Measurements from ENCODE around the gene TEX48. TPM values are rescaled to one million over a fixed set of nuclear protein-coding genes. Genes with fewer than 3 reads are reported as not detected.

TEX48 gene
- total and polyA plus RNA-seq, 7 experiments from 2014 or later = 0.85 TPM; not detected in 6

DNA sequence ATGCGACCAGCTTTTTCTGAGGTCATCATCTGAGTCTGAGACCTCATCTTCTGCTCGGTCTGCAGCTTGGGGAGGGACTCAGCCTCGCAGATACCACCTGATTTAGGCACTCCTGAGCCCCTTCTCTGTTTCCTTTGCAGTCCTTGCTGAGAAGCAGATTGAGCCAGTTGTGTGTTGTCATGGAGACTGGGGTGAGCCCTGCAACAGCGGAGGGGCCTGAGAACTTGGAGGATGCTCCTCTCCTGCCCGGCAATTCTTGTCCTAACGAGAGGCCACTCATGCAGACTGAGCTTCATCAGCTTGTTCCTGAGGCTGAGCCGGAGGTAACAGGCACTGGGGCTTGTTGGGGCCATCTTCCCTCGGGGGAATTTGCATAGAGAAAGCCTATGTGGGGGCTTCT, 43.6 kb downstream of the TEX48 start:
- H3K4me1 ChIP-seq (ENCODE audit: control insufficient read depth in 2 of 2, insufficient read depth in 2 of 2, low read length in 2 of 2) = no peaks in the 10 kb centered on the region
- no peaks in the 10 kb centered on the region for H3K9me3 ChIP-seq (ENCODE audit: control insufficient read depth in 2 of 3, low read length in 3 of 3)
- no peaks in the 10 kb centered on the region for H3K27me3 ChIP-seq (ENCODE audit: control insufficient read depth in 2 of 2, insufficient read depth in 2 of 2, low read length in 2 of 2)
- ChIA-PET CTCF (no interaction called here), POLR2A (interaction anchor here (1.2 to 1.6 kb wide), 2 partner anchors 46 to 51 kb away, joined by 3 read pairs; partner anchors contain the start of gene ATP6V1G1)
- H3K27ac ChIP-seq (ENCODE audit: low read depth, low read length) = no peak overlapping the region
- H3K9me3 Mint-ChIP-seq = peaks cover 0 to 2% (median 0%) of the 10 kb centered on the region in 11 donors
- H3K36me3 Mint-ChIP-seq = peaks cover 3 to 60% (median 24%) of the 10 kb centered on the region in 5 donors
- H3K4me1 Mint-ChIP-seq = peaks cover 0 to 8% (median 0%) of the 10 kb centered on the region in 7 donors
- no peak for DNase-seq
- peaks cover 0 to 72% (median 12%) of the 10 kb centered on the region in 3 experiments for H3K36me3 ChIP-seq (ENCODE audit: control insufficient read depth in 2 of 3, insufficient read depth in 3 of 3, low read length in 3 of 3)
- H3K27ac Mint-ChIP-seq = peak overlapping the region in 5 of 9 donors; percentile 7 to 65 (median 41)
- no peak overlapping the region for H3K4me3 ChIP-seq (ENCODE audit: low read length)
- no peak for ATAC-seq
- no peak overlapping the region for H3K4me3 Mint-ChIP-seq
- intact Hi-C loops (cut with micrococcal nuclease) = no loop called here
- H3K27me3 Mint-ChIP-seq = no peaks in the 10 kb centered on the region

DNA sequence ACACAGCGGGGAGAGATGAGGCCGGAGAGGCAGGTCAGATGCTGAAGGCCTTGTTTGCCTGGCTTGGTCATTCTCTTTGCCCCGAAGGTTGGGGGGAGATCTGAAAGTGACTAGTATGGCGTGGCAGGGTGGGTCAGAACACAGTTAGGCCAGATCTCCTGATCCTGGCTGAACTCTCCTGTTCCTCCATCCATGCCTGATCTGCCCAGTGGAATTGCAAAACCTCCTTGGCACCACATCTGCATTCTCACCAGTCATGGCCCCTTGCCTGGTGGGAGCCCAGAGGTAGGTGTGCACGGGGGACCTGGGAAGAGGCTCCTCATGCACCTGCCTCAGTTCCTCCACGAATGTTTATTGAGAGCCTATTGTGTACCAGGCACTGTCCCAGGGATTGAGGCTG, 47.6 kb downstream of the TEX48 start:
- Histone ChIP-seq H3K36me3 (ENCODE audit: control insufficient read depth in 2 of 3, insufficient read depth in 3 of 3, low read length in 3 of 3) (peaks cover 0 to 89% (median 18%) of the 10 kb centered on the region in 3 experiments), H3K4me1 (ENCODE audit: control insufficient read depth in 2 of 2, insufficient read depth in 2 of 2, low read length in 2 of 2) (no peaks in the 10 kb centered on the region), H3K27ac (ENCODE audit: low read depth, low read length) (no peak overlapping the region), H3K9me3 (ENCODE audit: control insufficient read depth in 2 of 3, low read length in 3 of 3) (no peaks in the 10 kb centered on the region), H3K27me3 (ENCODE audit: control insufficient read depth in 2 of 2, insufficient read depth in 2 of 2, low read length in 2 of 2) (no peaks in the 10 kb centered on the region), H3K4me3 (ENCODE audit: low read length) (no peak overlapping the region)
- peaks cover 0 to 5% (median 0%) of the 10 kb centered on the region in 7 donors for H3K4me1 Mint-ChIP-seq
- POLR2A ChIA-PET = no interaction called here
- CTCF ChIA-PET = no interaction called here
- no peak for ATAC-seq
- peaks cover 11 to 68% (median 20%) of the 10 kb centered on the region in 5 donors for H3K36me3 Mint-ChIP-seq
- H3K27me3 Mint-ChIP-seq = no peaks in the 10 kb centered on the region
- H3K27ac Mint-ChIP-seq = peak overlapping the region in 2 of 9 donors; percentile 28 to 77
- no peaks in the 10 kb centered on the region for H3K9me3 Mint-ChIP-seq
- H3K4me3 Mint-ChIP-seq = no peak overlapping the region
- intact Hi-C loops (cut with micrococcal nuclease) = no loop called here
- DNase-seq = no peak

- H3K36me3 Mint-ChIP-seq = peaks cover 10 to 68% (median 21%) of the 10 kb centered on the region in 5 donors
- ChIA-PET CTCF (no interaction called here), POLR2A (no interaction called here)
- DNase-seq (no peak), ATAC-seq (no peak)
- H3K4me1 Mint-ChIP-seq = peaks cover 0 to 5% (median 0%) of the 10 kb centered on the region in 7 donors
- no peaks in the 10 kb centered on the region for H3K9me3 ChIP-seq (ENCODE audit: control insufficient read depth in 2 of 3, low read length in 3 of 3)
- no peaks in the 10 kb centered on the region for H3K27me3 ChIP-seq (ENCODE audit: control insufficient read depth in 2 of 2, insufficient read depth in 2 of 2, low read length in 2 of 2)
- no peaks in the 10 kb centered on the region for H3K4me1 ChIP-seq (ENCODE audit: control insufficient read depth in 2 of 2, insufficient read depth in 2 of 2, low read length in 2 of 2)
- H3K4me3 ChIP-seq (ENCODE audit: low read length) = no peak overlapping the region
- H3K36me3 ChIP-seq (ENCODE audit: control insufficient read depth in 2 of 3, insufficient read depth in 3 of 3, low read length in 3 of 3) = peaks cover 0 to 89% (median 20%) of the 10 kb centered on the region in 3 experiments
- intact Hi-C loops (cut with micrococcal nuclease) = no loop called here
- no peaks in the 10 kb centered on the region for H3K27me3 Mint-ChIP-seq
- no peak overlapping the region for H3K4me3 Mint-ChIP-seq
- no peak overlapping the region for H3K27ac ChIP-seq (ENCODE audit: low read depth, low read length)
- H3K9me3 Mint-ChIP-seq = no peaks in the 10 kb centered on the region
- H3K27ac Mint-ChIP-seq = peak overlapping the region in 1 of 9 donors; percentile 41
Observed at GRCh38 chr9:114633438-114634089, 48.4 kb downstream of the TEX48 start.

GRCh38 chr9:114631166-114631565, 50.8 kb downstream of the TEX48 start:
- DNase-seq (no peak), ATAC-seq (no peak)
- ChIA-PET POLR2A (no interaction called here), CTCF (no interaction called here)
- H3K27ac ChIP-seq (ENCODE audit: low read depth, low read length) = no peak overlapping the region
- peak overlapping the region in 2 of 9 donors; percentile 5 to 37 for H3K27ac Mint-ChIP-seq
- no peak overlapping the region for H3K4me3 ChIP-seq (ENCODE audit: low read length)
- intact Hi-C loops (cut with micrococcal nuclease) = no loop called here
- H3K4me1 Mint-ChIP-seq = peaks cover 0 to 5% (median 0%) of the 10 kb centered on the region in 7 donors
- no peaks in the 10 kb centered on the region for H3K27me3 ChIP-seq (ENCODE audit: control insufficient read depth in 2 of 2, insufficient read depth in 2 of 2, low read length in 2 of 2)
- no peaks in the 10 kb centered on the region for H3K9me3 Mint-ChIP-seq
- H3K36me3 ChIP-seq (ENCODE audit: control insufficient read depth in 2 of 3, insufficient read depth in 3 of 3, low read length in 3 of 3) = peaks cover 0 to 93% (median 24%) of the 10 kb centered on the region in 3 experiments
- peaks cover 10 to 77% (median 21%) of the 10 kb centered on the region in 5 donors for H3K36me3 Mint-ChIP-seq
- no peak overlapping the region for H3K4me3 Mint-ChIP-seq
- H3K9me3 ChIP-seq (ENCODE audit: control insufficient read depth in 2 of 3, low read length in 3 of 3) = no peaks in the 10 kb centered on the region
- no peaks in the 10 kb centered on the region for H3K4me1 ChIP-seq (ENCODE audit: control insufficient read depth in 2 of 2, insufficient read depth in 2 of 2, low read length in 2 of 2)
- no peaks in the 10 kb centered on the region for H3K27me3 Mint-ChIP-seq

GRCh38 chr9:114629563-114630090, 52.4 kb downstream of the TEX48 start:
- peak overlapping the region in 1 of 9 donors; percentile 53 for H3K27ac Mint-ChIP-seq
- DNase-seq = no peak
- Histone ChIP-seq H3K27ac (ENCODE audit: low read depth, low read length) (no peak overlapping the region), H3K9me3 (ENCODE audit: control insufficient read depth in 2 of 3, low read length in 3 of 3) (no peaks in the 10 kb centered on the region), H3K4me1 (ENCODE audit: control insufficient read depth in 2 of 2, insufficient read depth in 2 of 2, low read length in 2 of 2) (no peaks in the 10 kb centered on the region), H3K36me3 (ENCODE audit: control insufficient read depth in 2 of 3, insufficient read depth in 3 of 3, low read length in 3 of 3) (peaks cover 0 to 86% (median 24%) of the 10 kb centered on the region in 3 experiments), H3K27me3 (ENCODE audit: control insufficient read depth in 2 of 2, insufficient read depth in 2 of 2, low read length in 2 of 2) (no peaks in the 10 kb centered on the region), H3K4me3 (ENCODE audit: low read length) (no peak overlapping the region)
- ChIA-PET POLR2A (interaction anchor here (0.6 to 1.2 kb wide), 3 partner anchors 18 to 46 kb away, joined by 3 read pairs; partner anchors contain the start of gene TMEM268), CTCF (interaction anchor here (0.7 to 1.2 kb wide), 2 partner anchors 17 to 24 kb away, joined by 3 read pairs; no protein-coding TSS in a partner anchor)
- intact Hi-C loops (cut with micrococcal nuclease) = loop anchor here in 1 of 2 donors (5.0 kb wide), 1 partner anchor 37 kb away; no protein-coding TSS in a partner anchor
- no peaks in the 10 kb centered on the region for H3K9me3 Mint-ChIP-seq
- no peak for ATAC-seq
- peaks cover 0 to 5% (median 0%) of the 10 kb centered on the region in 7 donors for H3K4me1 Mint-ChIP-seq
- H3K36me3 Mint-ChIP-seq = peaks cover 10 to 74% (median 22%) of the 10 kb centered on the region in 5 donors
- H3K4me3 Mint-ChIP-seq = no peak overlapping the region
- no peaks in the 10 kb centered on the region for H3K27me3 Mint-ChIP-seq

DNA sequence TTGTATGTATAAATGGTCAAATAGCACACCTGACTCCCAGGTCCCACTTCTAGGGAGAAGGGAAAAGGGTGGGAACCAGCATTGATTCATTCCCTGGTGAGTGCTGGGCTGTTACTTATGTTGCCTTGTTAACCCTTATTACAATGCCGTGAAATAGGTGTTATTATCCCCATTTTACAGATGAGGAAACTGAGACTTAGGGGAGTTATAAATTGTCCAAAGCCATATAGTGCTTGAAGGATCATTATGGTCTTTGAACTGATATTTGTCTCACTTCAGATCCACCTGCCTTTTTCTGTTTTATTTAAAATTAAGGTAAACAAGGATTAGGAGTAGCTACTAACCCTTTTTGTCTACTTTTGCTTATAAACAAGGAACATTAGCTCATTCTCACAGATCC, 54.4 kb downstream of the TEX48 start:
- no peak overlapping the region for H3K4me3 ChIP-seq (ENCODE audit: low read length)
- DNase-seq (no peak), ATAC-seq (no peak)
- H3K4me1 Mint-ChIP-seq = peaks cover 0 to 7% (median 3%) of the 10 kb centered on the region in 7 donors
- no peak overlapping the region for H3K27ac ChIP-seq (ENCODE audit: low read depth, low read length)
- H3K36me3 ChIP-seq (ENCODE audit: control insufficient read depth in 2 of 3, insufficient read depth in 3 of 3, low read length in 3 of 3) = peaks cover 0 to 70% (median 15%) of the 10 kb centered on the region in 3 experiments
- no peak overlapping the region for H3K4me3 Mint-ChIP-seq
- H3K4me1 ChIP-seq (ENCODE audit: control insufficient read depth in 2 of 2, insufficient read depth in 2 of 2, low read length in 2 of 2) = no peaks in the 10 kb centered on the region
- H3K36me3 Mint-ChIP-seq = peaks cover 10 to 71% (median 31%) of the 10 kb centered on the region in 5 donors
- H3K9me3 ChIP-seq (ENCODE audit: control insufficient read depth in 2 of 3, low read length in 3 of 3) = no peaks in the 10 kb centered on the region
- no peak overlapping the region for H3K27ac Mint-ChIP-seq
- ChIA-PET CTCF (interaction anchor here (1.2 kb wide), 1 partner anchor 8 kb away, joined by 9 read pairs; no protein-coding TSS in a partner anchor), POLR2A (interaction anchor here (1.4 kb wide), 1 partner anchor 15 kb away, joined by 6 read pairs; no protein-coding TSS in a partner anchor)
- H3K9me3 Mint-ChIP-seq = no peaks in the 10 kb centered on the region
- no peaks in the 10 kb centered on the region for H3K27me3 Mint-ChIP-seq
- intact Hi-C loops (cut with micrococcal nuclease) = loop anchor here in 1 of 2 donors (5.0 kb wide), 1 partner anchor 35 kb away; no protein-coding TSS in a partner anchor
- no peaks in the 10 kb centered on the region for H3K27me3 ChIP-seq (ENCODE audit: control insufficient read depth in 2 of 2, insufficient read depth in 2 of 2, low read length in 2 of 2)

All from naive thymus-derived CD4-positive, alpha-beta T cell (primary cell).